ENCODE results near the gene RCL1. TPM values are rescaled to one million over a fixed set of nuclear protein-coding genes. Genes with fewer than 3 reads are reported as not detected.

The RCL1 gene
- total and polyA plus RNA-seq, 2 donors (not counting 1 experiment from before 2014, with no cell fraction given): 10.5 to 21.7 TPM

DNA sequence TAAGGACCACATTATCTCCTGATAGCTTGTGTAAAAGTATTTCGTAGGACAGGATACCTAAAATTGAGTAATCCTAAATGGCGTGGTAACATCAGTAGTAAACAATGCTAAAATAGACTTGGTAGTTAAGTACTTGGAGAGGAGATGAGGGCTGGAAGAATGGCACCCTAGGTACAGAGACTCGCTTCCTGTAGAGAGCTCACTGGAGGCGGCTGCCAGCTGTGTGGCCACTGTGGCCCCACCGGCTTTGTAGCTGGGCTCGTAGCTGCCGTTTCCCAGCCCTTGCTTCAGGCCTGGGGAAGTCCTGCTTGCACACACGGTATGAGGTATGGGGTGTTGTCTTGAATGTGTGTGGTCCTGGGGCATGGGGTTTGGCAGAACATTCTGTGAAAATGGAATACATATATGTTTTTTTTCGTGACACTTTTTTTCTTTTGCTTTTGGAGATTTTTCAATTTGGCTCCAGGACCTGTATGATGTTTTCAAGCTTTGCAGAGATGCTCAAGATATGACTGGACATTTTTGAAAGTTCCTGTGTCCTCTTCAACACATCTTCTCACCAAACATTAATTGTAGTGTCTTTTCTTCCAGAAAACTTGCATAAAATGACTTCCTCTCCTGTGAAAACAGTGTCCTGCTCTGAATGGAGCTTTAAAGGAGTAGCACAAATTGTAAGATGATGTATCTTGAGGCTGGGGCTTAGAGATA lies 58.0 kb downstream of the RCL1 start:
- intact Hi-C loops (cut with micrococcal nuclease): no loop called here
- Histone ChIP-seq H3K79me2 (ENCODE audit: control insufficient read depth, insufficient read depth, low read length) (peaks cover 2% of the 10 kb centered on the region), H3K4me3 (ENCODE audit: control extremely low read depth in 1 of 5, extremely low read depth in 1 of 5, insufficient read depth in 1 of 5, low read depth in 2 of 5, low read length in 4 of 5) (no peak overlapping the region), H3K9me3 (ENCODE audit: control extremely low read depth in 1 of 3, control insufficient read depth in 2 of 3, insufficient read depth in 1 of 3, low read length in 2 of 3) (no peaks in the 10 kb centered on the region), H2AFZ (ENCODE audit: insufficient read depth, low read depth, low read length, poor library complexity, severe bottlenecking) (no peak overlapping the region), H3K4me2 (replicated peaks; ENCODE audit: low read depth, low read length, poor library complexity, severe bottlenecking) (no peak overlapping the region), H3K27ac (ENCODE audit: low read length in 2 of 2) (no peak overlapping the region), H3K4me1 (ENCODE audit: control insufficient read depth in 2 of 2, insufficient read depth in 2 of 2, low read length in 2 of 2) (no peaks in the 10 kb centered on the region), H3K27me3 (replicated peaks in 1 of 4; ENCODE audit: control extremely low read depth in 1 of 4, control insufficient read depth in 3 of 4, insufficient read depth in 4 of 4, low read length in 3 of 4) (no peaks in the 10 kb centered on the region), H3K36me3 (replicated peaks in 1 of 2; ENCODE audit: control extremely low read depth in 1 of 2, control insufficient read depth in 1 of 2, extremely low read depth in 1 of 2, insufficient read depth in 2 of 2, low read length in 1 of 2) (peaks cover 4 to 64% of the 10 kb centered on the region in 2 experiments), H3K9ac (ENCODE audit: low read length) (no peak overlapping the region), H4K20me1 (ENCODE audit: control insufficient read depth, insufficient read depth, low read length, poor library complexity, severe bottlenecking) (no peaks in the 10 kb centered on the region)
- Mint-ChIP-seq H3K4me1 (no peaks in the 10 kb centered on the region), H3K4me3 (no peak overlapping the region), H3K27me3 (no peaks in the 10 kb centered on the region), H3K27ac (no peak overlapping the region), H3K9me3 (ENCODE audit: insufficient read depth) (no peaks in the 10 kb centered on the region)
- ATAC-seq (ENCODE audit: low read depth) (no peak), DNase-seq (no peak)
- ChIA-PET CTCF (interaction anchor here (0.5 to 2.9 kb wide), 6 partner anchors 19 to 138 kb away, joined by 3 to 22 read pairs (median 4); partner anchors contain the start of gene JAK2), POLR2A (no interaction called here)
- WGBS (ENCODE audit: insufficient coverage): 97% methylated on average over 9 of the region's 9 CpGs
- TF ChIP-seq EZH2 (IDR thresholded peaks at IDR 0.05; ENCODE audit: borderline replicate concordance, insufficient read depth, low read depth, low read length, poor library complexity, severe bottlenecking): no peak
- TF ChIP-seq, protein P1, sequence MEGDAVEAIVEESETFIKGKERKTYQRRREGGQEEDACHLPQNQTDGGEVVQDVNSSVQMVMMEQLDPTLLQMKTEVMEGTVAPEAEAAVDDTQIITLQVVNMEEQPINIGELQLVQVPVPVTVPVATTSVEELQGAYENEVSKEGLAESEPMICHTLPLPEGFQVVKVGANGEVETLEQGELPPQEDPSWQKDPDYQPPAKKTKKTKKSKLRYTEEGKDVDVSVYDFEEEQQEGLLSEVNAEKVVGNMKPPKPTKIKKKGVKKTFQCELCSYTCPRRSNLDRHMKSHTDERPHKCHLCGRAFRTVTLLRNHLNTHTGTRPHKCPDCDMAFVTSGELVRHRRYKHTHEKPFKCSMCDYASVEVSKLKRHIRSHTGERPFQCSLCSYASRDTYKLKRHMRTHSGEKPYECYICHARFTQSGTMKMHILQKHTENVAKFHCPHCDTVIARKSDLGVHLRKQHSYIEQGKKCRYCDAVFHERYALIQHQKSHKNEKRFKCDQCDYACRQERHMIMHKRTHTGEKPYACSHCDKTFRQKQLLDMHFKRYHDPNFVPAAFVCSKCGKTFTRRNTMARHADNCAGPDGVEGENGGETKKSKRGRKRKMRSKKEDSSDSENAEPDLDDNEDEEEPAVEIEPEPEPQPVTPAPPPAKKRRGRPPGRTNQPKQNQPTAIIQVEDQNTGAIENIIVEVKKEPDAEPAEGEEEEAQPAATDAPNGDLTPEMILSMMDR (IDR thresholded peaks at IDR 0.05): no peak

DNA sequence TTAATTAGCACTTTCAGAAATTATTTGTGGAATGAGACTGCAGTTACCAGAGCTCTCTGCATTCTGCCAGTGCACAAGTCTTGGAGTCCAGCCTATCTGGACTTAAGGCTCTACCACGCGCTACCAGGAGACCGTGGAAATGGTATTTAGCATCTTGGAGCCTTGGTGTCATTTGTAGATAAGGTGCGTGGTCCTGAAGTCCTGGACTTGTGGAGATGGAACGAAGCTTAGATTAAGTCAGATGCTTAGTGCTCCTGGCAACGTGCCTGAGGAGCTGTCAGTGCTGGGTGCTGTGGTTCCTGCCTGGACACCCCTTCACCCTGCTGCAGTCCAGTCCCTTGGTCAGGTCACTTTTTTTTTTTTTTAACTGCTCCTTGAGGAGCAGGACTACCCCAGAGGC lies 59.7 kb downstream of the RCL1 start:
- 96% methylated on average over 6 of the region's 6 CpGs for WGBS (ENCODE audit: insufficient coverage)
- H3K79me2 ChIP-seq (ENCODE audit: control insufficient read depth, insufficient read depth, low read length): peaks cover 2% of the 10 kb centered on the region
- H3K4me1 ChIP-seq (ENCODE audit: control insufficient read depth in 2 of 2, insufficient read depth in 2 of 2, low read length in 2 of 2): peaks cover 0 to 4% of the 10 kb centered on the region in 2 donors
- no peaks in the 10 kb centered on the region for H3K9me3 Mint-ChIP-seq (ENCODE audit: insufficient read depth)
- no peak overlapping the region for H3K4me3 ChIP-seq (ENCODE audit: control extremely low read depth in 1 of 5, extremely low read depth in 1 of 5, insufficient read depth in 1 of 5, low read depth in 2 of 5, low read length in 4 of 5)
- peaks cover 4 to 52% of the 10 kb centered on the region in 2 experiments for H3K36me3 ChIP-seq (replicated peaks in 1 of 2; ENCODE audit: control extremely low read depth in 1 of 2, control insufficient read depth in 1 of 2, extremely low read depth in 1 of 2, insufficient read depth in 2 of 2, low read length in 1 of 2)
- CTCF ChIA-PET: interaction anchor here (1.8 kb wide), 1 partner anchor 89 kb away, joined by 4 read pairs; no protein-coding TSS in a partner anchor
- no peak overlapping the region for H3K9ac ChIP-seq (ENCODE audit: low read length)
- TF ChIP-seq, protein P1 (IDR thresholded peaks at IDR 0.05): no peak
- TF ChIP-seq EZH2 (IDR thresholded peaks at IDR 0.05; ENCODE audit: borderline replicate concordance, insufficient read depth, low read depth, low read length, poor library complexity, severe bottlenecking): no peak
- H3K27me3 Mint-ChIP-seq: no peaks in the 10 kb centered on the region
- H3K27me3 ChIP-seq (replicated peaks in 1 of 4; ENCODE audit: control extremely low read depth in 1 of 4, control insufficient read depth in 3 of 4, insufficient read depth in 4 of 4, low read length in 3 of 4): no peaks in the 10 kb centered on the region
- H3K27ac Mint-ChIP-seq: no peak overlapping the region
- no peaks in the 10 kb centered on the region for H4K20me1 ChIP-seq (ENCODE audit: control insufficient read depth, insufficient read depth, low read length, poor library complexity, severe bottlenecking)
- no peak for ATAC-seq (ENCODE audit: low read depth)
- no peak for DNase-seq
- intact Hi-C loops (cut with micrococcal nuclease): no loop called here
- H3K4me1 Mint-ChIP-seq: peaks cover 5% of the 10 kb centered on the region
- no peak overlapping the region for H2AFZ ChIP-seq (ENCODE audit: insufficient read depth, low read depth, low read length, poor library complexity, severe bottlenecking)
- POLR2A ChIA-PET: no interaction called here
- no peak overlapping the region for H3K4me3 Mint-ChIP-seq
- no peaks in the 10 kb centered on the region for H3K9me3 ChIP-seq (ENCODE audit: control extremely low read depth in 1 of 3, control insufficient read depth in 2 of 3, insufficient read depth in 1 of 3, low read length in 2 of 3)
- no peak overlapping the region for H3K27ac ChIP-seq (ENCODE audit: low read length in 2 of 2)
- no peak overlapping the region for H3K4me2 ChIP-seq (replicated peaks; ENCODE audit: low read depth, low read length, poor library complexity, severe bottlenecking)

All from B cell (primary cell).